Retinal pigment epithelial cell (primary cell): Measurements from ENCODE around the gene CCDC136.

Experiments used
- DNase-seq: peaks from one replicate; pipeline ENCODE4 v3.0.0-alpha.2; 2010; ENCODE audit warnings: low read depth
- H3K4me3 ChIP-seq: 2 replicates; pipeline ENCODE4 v1.5.1; 2011; ENCODE audit warnings: mild to moderate bottlenecking, low read length, control low read depth, moderate library complexity
- TF ChIP-seq, protein P1 (sequence below): conservative IDR thresholded peaks from 2 replicates; pipeline ENCODE4 v1.5.1; 2011; ENCODE audit warnings: low read depth, low read length, control low read depth, inconsistent platforms

The CCDC136 gene

DNA sequence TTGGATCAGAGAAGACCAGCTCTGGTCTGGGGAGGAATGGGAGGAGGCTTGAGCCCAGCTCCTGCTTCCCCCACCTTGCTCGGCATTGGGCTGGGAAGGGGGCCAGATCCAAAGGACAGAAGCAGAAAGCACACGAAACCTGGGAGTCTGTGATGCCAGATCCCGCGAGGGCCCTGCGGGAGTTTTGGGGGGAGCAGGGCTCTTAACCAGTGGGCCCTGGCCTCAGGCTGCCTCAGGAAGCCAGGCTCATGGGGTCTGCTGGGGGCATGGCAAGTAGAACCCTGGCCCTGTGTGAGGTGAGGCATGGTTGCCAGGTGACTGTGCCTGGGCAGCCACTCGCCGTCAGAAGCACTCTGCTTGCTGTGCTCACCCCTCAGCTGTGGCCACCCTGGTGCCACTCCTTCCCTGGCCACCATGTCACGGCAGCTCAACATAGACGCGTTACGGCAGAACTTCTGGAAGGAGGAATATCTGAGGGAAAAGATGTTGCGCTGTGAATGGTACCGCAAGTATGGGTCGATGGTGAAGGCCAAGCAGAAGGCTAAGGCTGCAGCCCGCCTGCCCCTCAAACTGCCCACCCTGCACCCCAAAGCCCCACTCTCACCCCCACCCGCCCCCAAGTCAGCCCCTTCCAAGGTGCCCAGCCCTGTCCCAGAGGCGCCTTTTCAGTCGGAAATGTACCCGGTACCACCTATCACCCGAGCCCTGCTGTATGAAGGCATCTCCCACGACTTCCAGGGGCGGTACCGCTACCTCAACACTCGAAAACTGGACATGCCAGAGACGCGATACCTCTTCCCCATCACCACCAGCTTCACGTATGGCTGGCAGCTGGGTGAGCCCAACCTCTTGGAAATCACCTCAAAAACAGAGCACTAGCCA, 74.5 kb downstream of the CCDC136 start:
- no peak overlapping the region for H3K4me3 ChIP-seq
- TF ChIP-seq, protein P1, sequence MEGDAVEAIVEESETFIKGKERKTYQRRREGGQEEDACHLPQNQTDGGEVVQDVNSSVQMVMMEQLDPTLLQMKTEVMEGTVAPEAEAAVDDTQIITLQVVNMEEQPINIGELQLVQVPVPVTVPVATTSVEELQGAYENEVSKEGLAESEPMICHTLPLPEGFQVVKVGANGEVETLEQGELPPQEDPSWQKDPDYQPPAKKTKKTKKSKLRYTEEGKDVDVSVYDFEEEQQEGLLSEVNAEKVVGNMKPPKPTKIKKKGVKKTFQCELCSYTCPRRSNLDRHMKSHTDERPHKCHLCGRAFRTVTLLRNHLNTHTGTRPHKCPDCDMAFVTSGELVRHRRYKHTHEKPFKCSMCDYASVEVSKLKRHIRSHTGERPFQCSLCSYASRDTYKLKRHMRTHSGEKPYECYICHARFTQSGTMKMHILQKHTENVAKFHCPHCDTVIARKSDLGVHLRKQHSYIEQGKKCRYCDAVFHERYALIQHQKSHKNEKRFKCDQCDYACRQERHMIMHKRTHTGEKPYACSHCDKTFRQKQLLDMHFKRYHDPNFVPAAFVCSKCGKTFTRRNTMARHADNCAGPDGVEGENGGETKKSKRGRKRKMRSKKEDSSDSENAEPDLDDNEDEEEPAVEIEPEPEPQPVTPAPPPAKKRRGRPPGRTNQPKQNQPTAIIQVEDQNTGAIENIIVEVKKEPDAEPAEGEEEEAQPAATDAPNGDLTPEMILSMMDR = no peak
- no peak for DNase-seq

DNA sequence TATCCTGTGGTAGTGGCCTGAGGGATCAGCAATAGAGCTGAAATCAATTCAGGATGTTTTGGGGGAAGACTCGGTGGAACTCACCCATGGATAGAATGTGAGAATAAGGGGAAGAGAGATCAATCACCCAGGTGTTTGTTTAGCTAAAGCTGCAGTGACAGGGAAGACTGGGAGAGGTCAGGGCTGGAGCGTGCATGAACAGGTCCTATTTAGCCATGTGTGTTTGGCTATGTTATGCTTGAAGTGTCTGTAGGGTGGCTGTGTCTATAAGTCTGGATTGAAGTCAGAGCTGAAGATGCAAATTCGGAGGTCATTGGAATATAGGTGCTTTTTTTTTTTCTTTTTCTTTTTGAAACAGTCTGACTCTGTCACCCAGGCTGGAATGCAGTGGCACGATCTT, 75.5 kb downstream of the CCDC136 start:
- no peak overlapping the region for H3K4me3 ChIP-seq
- no peak for DNase-seq
- TF ChIP-seq, protein P1 = no peak

DNA sequence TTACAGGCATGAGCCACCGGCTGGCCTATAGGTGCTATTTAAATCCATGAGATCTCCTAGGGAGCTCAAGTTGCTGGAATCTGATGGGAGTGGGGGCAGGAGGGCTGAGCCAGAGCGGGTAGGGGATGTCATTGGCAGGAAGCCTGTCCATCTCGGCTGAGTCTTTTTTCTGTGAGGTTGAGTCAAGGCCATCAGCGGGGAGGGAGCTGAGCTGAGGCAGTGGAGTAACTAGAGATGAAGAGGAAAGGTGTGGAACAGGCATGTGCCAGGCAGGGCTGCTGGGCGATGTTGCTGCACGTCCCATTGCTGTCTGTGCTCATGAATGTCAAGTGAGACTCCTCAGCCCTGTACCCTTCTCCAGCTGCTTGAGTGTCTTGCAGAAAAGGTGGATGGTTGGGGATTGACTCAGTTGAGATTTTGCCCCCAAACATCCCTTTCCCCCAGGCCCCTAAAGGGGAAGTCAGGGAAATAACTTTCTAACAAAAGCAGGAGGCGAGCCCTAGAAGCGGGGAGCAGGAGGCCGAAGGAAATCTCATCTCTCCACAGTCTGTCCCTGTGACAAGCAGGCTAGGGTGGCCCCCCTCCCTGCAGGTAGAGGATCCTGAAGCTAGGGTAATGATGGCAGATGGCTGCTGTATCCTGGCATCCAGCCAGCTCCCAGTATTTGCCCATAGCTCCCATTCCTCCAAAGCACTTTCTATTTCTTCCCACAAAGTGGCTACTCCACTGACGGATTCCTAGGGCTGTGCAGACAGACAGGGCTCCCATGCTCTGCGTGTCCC, 76.3 kb downstream of the CCDC136 start:
- no peak overlapping the region for H3K4me3 ChIP-seq
- TF ChIP-seq, protein P1 = no peak
- DNase-seq = no peak

DNA sequence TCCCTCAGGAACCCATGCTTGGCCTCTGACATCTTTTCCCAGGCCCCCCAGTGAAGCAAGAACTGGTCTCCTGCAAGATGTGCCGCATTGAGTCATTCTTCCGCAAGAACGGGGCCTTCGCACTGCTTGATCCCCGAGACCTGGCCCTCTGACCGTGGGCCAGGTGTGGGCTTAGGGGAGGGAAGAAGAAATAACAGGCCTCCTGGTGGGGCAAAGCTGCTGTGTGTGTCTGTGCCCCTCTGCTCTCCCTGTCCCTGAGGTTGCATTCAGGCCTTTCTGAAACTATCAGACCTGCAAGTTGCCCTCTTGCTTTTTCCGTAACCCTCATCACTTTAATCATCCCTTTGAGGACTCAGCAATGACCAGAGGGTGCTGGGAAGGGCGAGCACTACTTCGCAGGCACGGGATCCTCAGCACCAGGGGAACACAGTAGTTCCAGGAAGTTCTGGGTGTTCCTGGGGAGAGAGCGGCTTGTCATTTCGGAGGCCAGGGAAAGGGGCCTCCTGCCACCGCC, 76.9 kb downstream of the CCDC136 start:
- H3K4me3 ChIP-seq = peak overlapping the region; percentile 49
- TF ChIP-seq, protein P1 = no peak
- DNase-seq = no peak

DNA sequence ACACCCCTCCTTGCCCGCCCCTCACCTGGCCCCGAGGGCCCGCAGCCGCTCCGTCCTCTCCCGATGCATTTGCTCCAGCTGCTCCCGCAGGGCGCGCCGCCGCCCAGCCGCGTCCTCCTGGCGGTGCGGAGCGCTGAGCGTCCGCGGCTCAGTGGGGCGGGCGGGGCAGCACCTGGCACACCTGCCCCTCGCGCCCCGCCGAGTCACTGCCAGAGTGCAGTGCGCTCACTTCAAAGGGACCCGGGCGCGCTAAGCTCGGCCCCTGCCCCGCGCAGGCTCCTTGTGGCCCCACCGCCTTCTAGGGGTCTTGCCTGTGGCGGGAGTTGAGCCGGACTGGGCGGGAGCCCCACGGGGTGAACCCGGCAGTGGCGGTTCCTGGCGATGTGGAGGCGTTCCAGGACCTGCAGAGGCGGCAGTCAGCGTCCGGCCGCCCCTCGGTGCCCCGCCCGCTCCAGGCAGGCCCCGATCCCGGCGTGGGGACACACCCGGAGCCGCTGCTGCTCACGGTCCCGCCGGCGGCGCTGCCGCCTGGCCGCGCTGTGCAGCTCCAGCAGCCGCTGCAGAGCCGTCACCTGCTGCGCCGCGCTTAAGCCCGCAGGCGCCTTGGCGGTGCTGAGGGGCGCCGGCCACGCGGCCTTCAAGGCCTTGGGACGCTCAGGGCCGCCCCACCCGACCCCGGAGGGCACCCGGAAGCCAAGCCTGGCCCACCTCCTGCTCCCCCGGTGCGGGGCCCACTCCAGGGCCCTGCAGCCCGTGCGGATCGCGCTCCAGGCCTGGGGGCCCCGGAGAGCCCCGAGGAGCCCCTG, 77.6 kb downstream of the CCDC136 start:
- TF ChIP-seq, protein P1 = no peak
- peak overlapping the region; percentile 49 for H3K4me3 ChIP-seq
- DNase-seq = no peak

DNA sequence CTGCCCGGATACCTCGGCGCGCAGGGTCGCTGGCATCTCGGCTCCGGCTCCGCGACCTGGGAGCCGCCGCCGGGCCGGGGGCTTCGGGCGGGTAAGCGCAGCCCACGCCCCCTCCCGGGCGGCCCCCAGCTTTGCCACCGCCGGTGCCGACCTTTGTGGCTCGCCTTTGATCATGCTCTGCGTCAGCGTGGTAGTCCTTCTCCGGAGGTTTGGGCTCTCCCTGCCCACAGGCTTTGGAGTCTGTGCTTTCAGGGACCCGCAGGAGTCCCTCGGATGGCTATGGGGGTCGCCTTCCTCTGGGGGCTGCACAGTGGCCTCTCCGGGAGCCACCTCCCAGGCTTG, 78.1 kb downstream of the CCDC136 start:
- DNase-seq = no peak
- TF ChIP-seq, protein P1 = no peak
- peak overlapping the region; percentile 25 for H3K4me3 ChIP-seq
